ENCODE results near the gene PPP6R3.

The PPP6R3 gene

GRCh38 chr11:68481579-68482240, 21.2 kb downstream of the PPP6R3 start:
- peaks cover 12% of the 10 kb centered on the region; the same call in 1 of the 2 replicates for H3K36me3 ChIP-seq (ENCODE audit: insufficient read depth, low read length)
- H3K4me2 ChIP-seq (ENCODE audit: low read depth, low read length, poor library complexity, severe bottlenecking): no peak overlapping the region
- H4K20me1 ChIP-seq (ENCODE audit: insufficient read depth, low read length, poor library complexity, severe bottlenecking): peaks cover 96% of the 10 kb centered on the region

DNA sequence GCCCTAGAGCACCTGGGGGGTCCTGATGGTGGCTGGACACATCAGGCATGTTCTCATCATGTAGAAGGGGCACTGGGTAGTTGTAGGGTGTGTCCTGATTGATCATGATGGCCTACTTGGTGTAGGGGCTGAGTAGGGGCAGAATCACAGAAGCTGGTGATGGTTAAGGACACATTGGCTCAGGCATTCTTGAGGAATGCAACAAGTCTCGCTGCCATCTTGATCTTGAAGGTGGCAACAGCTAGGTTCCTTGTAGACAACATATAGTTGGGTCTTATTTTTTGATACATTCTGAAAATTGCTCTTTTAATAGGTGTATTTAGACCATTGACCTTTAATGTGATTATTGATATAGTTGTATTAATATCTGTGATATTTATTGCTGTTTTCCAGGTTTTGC, 28.1 kb downstream of the PPP6R3 start:
- H4K20me1 ChIP-seq (ENCODE audit: insufficient read depth, low read length, poor library complexity, severe bottlenecking): peaks cover 96% of the 10 kb centered on the region
- H3K36me3 ChIP-seq (ENCODE audit: insufficient read depth, low read length): peaks cover 4% of the 10 kb centered on the region; the same call in 1 of the 2 replicates
- no peak overlapping the region for H3K9ac ChIP-seq (ENCODE audit: low read depth, low read length, poor library complexity, severe bottlenecking)
- no peak overlapping the region for H3K4me2 ChIP-seq (ENCODE audit: low read depth, low read length, poor library complexity, severe bottlenecking)
- H3K79me2 ChIP-seq (ENCODE audit: insufficient read depth, low read length): peaks cover 100% of the 10 kb centered on the region
- no peaks in the 10 kb centered on the region for H3K9me3 ChIP-seq (ENCODE audit: insufficient read depth, low read depth, low read length)
- H3K4me1 ChIP-seq (ENCODE audit: insufficient read depth, low read length, poor library complexity, severe bottlenecking): peaks cover 3% of the 10 kb centered on the region
- H3K4me3 ChIP-seq (ENCODE audit: low read length, poor library complexity, severe bottlenecking): no peak overlapping the region
- H2AFZ ChIP-seq (ENCODE audit: low read length): no peak overlapping the region
- H3K9me2 ChIP-seq (replicated peaks; ENCODE audit: low read depth, low read length): no peaks in the 10 kb centered on the region
- no peaks in the 10 kb centered on the region for H3K27me3 ChIP-seq (ENCODE audit: insufficient read depth, low read length, poor library complexity, severe bottlenecking)
- H3F3A ChIP-seq (ENCODE audit: low read depth): no peaks in the 10 kb centered on the region
- TF ChIP-seq EZH2phosphoT487 (IDR thresholded peaks at IDR 0.05; ENCODE audit: borderline replicate concordance): no peak
- no peak for TF ChIP-seq CTCF (conservative IDR thresholded peaks at IDR 0.05; ENCODE audit: low read length)

More at GRCh38 chr11:68481579-68482240, 21.2 kb downstream of the PPP6R3 start:
- no peak overlapping the region for H3K4me3 ChIP-seq (ENCODE audit: low read length, poor library complexity, severe bottlenecking)
- H3K9me2 ChIP-seq (replicated peaks; ENCODE audit: low read depth, low read length): no peaks in the 10 kb centered on the region
- TF ChIP-seq CTCF (conservative IDR thresholded peaks at IDR 0.05; ENCODE audit: low read length): no peak
- TF ChIP-seq EZH2phosphoT487 (IDR thresholded peaks at IDR 0.05; ENCODE audit: borderline replicate concordance): no peak
- no peak overlapping the region for H3K9ac ChIP-seq (ENCODE audit: low read depth, low read length, poor library complexity, severe bottlenecking)
- peaks cover under 1% of the 10 kb centered on the region for H3K4me1 ChIP-seq (ENCODE audit: insufficient read depth, low read length, poor library complexity, severe bottlenecking)
- H2AFZ ChIP-seq (ENCODE audit: low read length): no peak overlapping the region
- H3K27me3 ChIP-seq (ENCODE audit: insufficient read depth, low read length, poor library complexity, severe bottlenecking): no peaks in the 10 kb centered on the region
- no peaks in the 10 kb centered on the region for H3F3A ChIP-seq (ENCODE audit: low read depth)
- peaks cover 100% of the 10 kb centered on the region for H3K79me2 ChIP-seq (ENCODE audit: insufficient read depth, low read length)
- H3K9me3 ChIP-seq (ENCODE audit: insufficient read depth, low read depth, low read length): no peaks in the 10 kb centered on the region; the same call in 1 of the 2 replicates

- no peak overlapping the region for H3K4me3 ChIP-seq (ENCODE audit: low read length, poor library complexity, severe bottlenecking)
- peaks cover 99% of the 10 kb centered on the region for H3K79me2 ChIP-seq (ENCODE audit: insufficient read depth, low read length)
- H3K9me3 ChIP-seq (ENCODE audit: insufficient read depth, low read depth, low read length): no peaks in the 10 kb centered on the region
- H3F3A ChIP-seq (ENCODE audit: low read depth): no peaks in the 10 kb centered on the region
- no peak for TF ChIP-seq EZH2phosphoT487 (IDR thresholded peaks at IDR 0.05; ENCODE audit: borderline replicate concordance)
- TF ChIP-seq CTCF (conservative IDR thresholded peaks at IDR 0.05; ENCODE audit: low read length): no peak
- no peak overlapping the region for H3K9ac ChIP-seq (ENCODE audit: low read depth, low read length, poor library complexity, severe bottlenecking)
- H3K4me1 ChIP-seq (ENCODE audit: insufficient read depth, low read length, poor library complexity, severe bottlenecking): no peaks in the 10 kb centered on the region
- H3K27me3 ChIP-seq (ENCODE audit: insufficient read depth, low read length, poor library complexity, severe bottlenecking): no peaks in the 10 kb centered on the region
- H3K9me2 ChIP-seq (replicated peaks; ENCODE audit: low read depth, low read length): no peaks in the 10 kb centered on the region
- H3K36me3 ChIP-seq (ENCODE audit: insufficient read depth, low read length): no peaks in the 10 kb centered on the region
- H4K20me1 ChIP-seq (ENCODE audit: insufficient read depth, low read length, poor library complexity, severe bottlenecking): peaks cover 89% of the 10 kb centered on the region
- no peak overlapping the region for H3K4me2 ChIP-seq (ENCODE audit: low read depth, low read length, poor library complexity, severe bottlenecking)
- no peak overlapping the region for H2AFZ ChIP-seq (ENCODE audit: low read length)
Observed at GRCh38 chr11:68495220-68495729, 34.7 kb downstream of the PPP6R3 start.

Data from Loucy (cell line).